ENCODE data around the gene UTP4.
"Not testable (repeated sequence)": the region's sequence is repeated elsewhere in the genome, so short reads cannot be mapped to it uniquely, and the experiment has no call there.

The UTP4 gene

GRCh38 chr16:69116256-69116875 lies 16.1 kb upstream of the UTP4 start:
- Histone ChIP-seq H3K27ac (ENCODE audit: low read depth, low read length) (no peak overlapping the region), H3K9me3 (ENCODE audit: control insufficient read depth in 5 of 5, low read length in 5 of 5) (no peaks in the 10 kb centered on the region), H3K4me3 (ENCODE audit: low read depth in 1 of 5, low read length in 5 of 5) (no peak overlapping the region), H3K27me3 (ENCODE audit: control insufficient read depth in 5 of 5, insufficient read depth in 4 of 5, low read length in 5 of 5) (no peaks in the 10 kb centered on the region), H3K9ac (ENCODE audit: low read length in 5 of 5) (no peak overlapping the region), H3K4me1 (ENCODE audit: control insufficient read depth in 5 of 5, insufficient read depth in 5 of 5, low read length in 5 of 5) (peaks cover 5 to 54% (median 28%) of the 10 kb centered on the region in 5 donors), H3K36me3 (ENCODE audit: control insufficient read depth in 5 of 5, insufficient read depth in 5 of 5, low read length in 5 of 5) (peaks cover 7 to 76% (median 62%) of the 10 kb centered on the region in 5 donors)

GRCh38 chr16:69116906-69117305 lies 15.5 kb upstream of the UTP4 start:
- Histone ChIP-seq H3K36me3 (ENCODE audit: control insufficient read depth in 5 of 5, insufficient read depth in 5 of 5, low read length in 5 of 5) (peaks cover 7 to 71% (median 62%) of the 10 kb centered on the region in 5 donors), H3K4me3 (ENCODE audit: low read depth in 1 of 5, low read length in 5 of 5) (no peak overlapping the region), H3K27ac (ENCODE audit: low read depth, low read length) (no peak overlapping the region), H3K9ac (ENCODE audit: low read length in 5 of 5) (no peak overlapping the region), H3K27me3 (ENCODE audit: control insufficient read depth in 5 of 5, insufficient read depth in 4 of 5, low read length in 5 of 5) (no peaks in the 10 kb centered on the region), H3K4me1 (ENCODE audit: control insufficient read depth in 5 of 5, insufficient read depth in 5 of 5, low read length in 5 of 5) (peaks cover 5 to 51% (median 28%) of the 10 kb centered on the region in 5 donors), H3K9me3 (ENCODE audit: control insufficient read depth in 5 of 5, low read length in 5 of 5) (no peaks in the 10 kb centered on the region)

GRCh38 chr16:69118468-69118867 lies 14.0 kb upstream of the UTP4 start:
- no peaks in the 10 kb centered on the region for H3K9me3 ChIP-seq (ENCODE audit: control insufficient read depth in 5 of 5, low read length in 5 of 5)
- no peak overlapping the region for H3K4me3 ChIP-seq (ENCODE audit: low read depth in 1 of 5, low read length in 5 of 5)
- peaks cover 7 to 67% (median 58%) of the 10 kb centered on the region in 5 donors for H3K36me3 ChIP-seq (ENCODE audit: control insufficient read depth in 5 of 5, insufficient read depth in 5 of 5, low read length in 5 of 5)
- peaks cover 5 to 39% (median 26%) of the 10 kb centered on the region in 5 donors for H3K4me1 ChIP-seq (ENCODE audit: control insufficient read depth in 5 of 5, insufficient read depth in 5 of 5, low read length in 5 of 5)
- no peak overlapping the region for H3K9ac ChIP-seq (ENCODE audit: low read length in 5 of 5)
- H3K27me3 ChIP-seq (ENCODE audit: control insufficient read depth in 5 of 5, insufficient read depth in 4 of 5, low read length in 5 of 5), result no peaks in the 10 kb centered on the region
- H3K27ac ChIP-seq (ENCODE audit: low read depth, low read length), result no peak overlapping the region

- Histone ChIP-seq H3K27me3 (ENCODE audit: control insufficient read depth in 5 of 5, insufficient read depth in 4 of 5, low read length in 5 of 5) (no peaks in the 10 kb centered on the region), H3K9me3 (ENCODE audit: control insufficient read depth in 5 of 5, low read length in 5 of 5) (no peaks in the 10 kb centered on the region), H3K4me1 (ENCODE audit: control insufficient read depth in 5 of 5, insufficient read depth in 5 of 5, low read length in 5 of 5) (peaks cover 5 to 39% (median 26%) of the 10 kb centered on the region in 5 donors), H3K9ac (ENCODE audit: low read length in 5 of 5) (no peak overlapping the region), H3K27ac (ENCODE audit: low read depth, low read length) (no peak overlapping the region), H3K4me3 (ENCODE audit: low read depth in 1 of 5, low read length in 5 of 5) (no peak overlapping the region), H3K36me3 (ENCODE audit: control insufficient read depth in 5 of 5, insufficient read depth in 5 of 5, low read length in 5 of 5) (peaks cover 7 to 63% (median 53%) of the 10 kb centered on the region in 5 donors)
These were observed 13.5 kb upstream of the UTP4 start for GRCh38 chr16:69118994-69119393.

- Histone ChIP-seq H3K27me3 (ENCODE audit: control insufficient read depth in 5 of 5, insufficient read depth in 4 of 5, low read length in 5 of 5) (no peaks in the 10 kb centered on the region), H3K27ac (ENCODE audit: low read depth, low read length) (no peak overlapping the region), H3K9me3 (ENCODE audit: control insufficient read depth in 5 of 5, low read length in 5 of 5) (no peaks in the 10 kb centered on the region), H3K4me1 (ENCODE audit: control insufficient read depth in 5 of 5, insufficient read depth in 5 of 5, low read length in 5 of 5) (peaks cover 5 to 39% (median 26%) of the 10 kb centered on the region in 5 donors), H3K36me3 (ENCODE audit: control insufficient read depth in 5 of 5, insufficient read depth in 5 of 5, low read length in 5 of 5) (peaks cover 7 to 58% (median 48%) of the 10 kb centered on the region in 5 donors), H3K4me3 (ENCODE audit: low read depth in 1 of 5, low read length in 5 of 5) (no peak overlapping the region), H3K9ac (ENCODE audit: low read length in 5 of 5) (no peak overlapping the region)
These were observed 12.9 kb upstream of the UTP4 start for GRCh38 chr16:69119536-69119935.

- H3K27ac ChIP-seq (ENCODE audit: low read depth, low read length), result no peak overlapping the region
- no peak overlapping the region for H3K4me3 ChIP-seq (ENCODE audit: low read depth in 1 of 5, low read length in 5 of 5)
- H3K9ac ChIP-seq (ENCODE audit: low read length in 5 of 5), result no peak overlapping the region
- peaks cover 5 to 39% (median 26%) of the 10 kb centered on the region in 5 donors for H3K4me1 ChIP-seq (ENCODE audit: control insufficient read depth in 5 of 5, insufficient read depth in 5 of 5, low read length in 5 of 5)
- H3K9me3 ChIP-seq (ENCODE audit: control insufficient read depth in 5 of 5, low read length in 5 of 5), result no peaks in the 10 kb centered on the region
- H3K27me3 ChIP-seq (ENCODE audit: control insufficient read depth in 5 of 5, insufficient read depth in 4 of 5, low read length in 5 of 5), result no peaks in the 10 kb centered on the region
- peaks cover 7 to 53% (median 41%) of the 10 kb centered on the region in 5 donors for H3K36me3 ChIP-seq (ENCODE audit: control insufficient read depth in 5 of 5, insufficient read depth in 5 of 5, low read length in 5 of 5)
These were observed 12.3 kb upstream of the UTP4 start for GRCh38 chr16:69120096-69120664.

- Histone ChIP-seq H3K36me3 (ENCODE audit: control insufficient read depth in 5 of 5, insufficient read depth in 5 of 5, low read length in 5 of 5) (peaks cover 3 to 30% (median 22%) of the 10 kb centered on the region in 5 donors), H3K27me3 (ENCODE audit: control insufficient read depth in 5 of 5, insufficient read depth in 4 of 5, low read length in 5 of 5) (no peaks in the 10 kb centered on the region), H3K4me3 (ENCODE audit: low read depth in 1 of 5, low read length in 5 of 5) (no peak overlapping the region), H3K27ac (ENCODE audit: low read depth, low read length) (no peak overlapping the region), H3K9me3 (ENCODE audit: control insufficient read depth in 5 of 5, low read length in 5 of 5) (no peaks in the 10 kb centered on the region), H3K4me1 (ENCODE audit: control insufficient read depth in 5 of 5, insufficient read depth in 5 of 5, low read length in 5 of 5) (peaks cover 0 to 14% (median 10%) of the 10 kb centered on the region in 5 donors), H3K9ac (ENCODE audit: low read length in 5 of 5) (no peak overlapping the region)
These were observed 8.5 kb upstream of the UTP4 start for GRCh38 chr16:69123910-69124309.

GRCh38 chr16:69124406-69124805 lies 8.0 kb upstream of the UTP4 start:
- not testable (repeated sequence) for H3K9ac ChIP-seq (ENCODE audit: low read length in 5 of 5); H3K9me3 ChIP-seq (ENCODE audit: control insufficient read depth in 5 of 5, low read length in 5 of 5); H3K27me3 ChIP-seq (ENCODE audit: control insufficient read depth in 5 of 5, insufficient read depth in 4 of 5, low read length in 5 of 5); H3K27ac ChIP-seq (ENCODE audit: low read depth, low read length); H3K4me3 ChIP-seq (ENCODE audit: low read depth in 1 of 5, low read length in 5 of 5)
- Histone ChIP-seq H3K4me1 (ENCODE audit: control insufficient read depth in 5 of 5, insufficient read depth in 5 of 5, low read length in 5 of 5) (peaks cover 0 to 10% (median 5%) of the 10 kb centered on the region in 5 donors), H3K36me3 (ENCODE audit: control insufficient read depth in 5 of 5, insufficient read depth in 5 of 5, low read length in 5 of 5) (peaks cover 3 to 25% (median 18%) of the 10 kb centered on the region in 5 donors)

- H3K9ac ChIP-seq (ENCODE audit: low read length in 5 of 5); H3K27ac ChIP-seq (ENCODE audit: low read depth, low read length); H3K4me3 ChIP-seq (ENCODE audit: low read depth in 1 of 5, low read length in 5 of 5); H3K9me3 ChIP-seq (ENCODE audit: control insufficient read depth in 5 of 5, low read length in 5 of 5); H3K27me3 ChIP-seq (ENCODE audit: control insufficient read depth in 5 of 5, insufficient read depth in 4 of 5, low read length in 5 of 5): not testable (repeated sequence)
- Histone ChIP-seq H3K36me3 (ENCODE audit: control insufficient read depth in 5 of 5, insufficient read depth in 5 of 5, low read length in 5 of 5) (peaks cover 3 to 19% (median 13%) of the 10 kb centered on the region in 5 donors), H3K4me1 (ENCODE audit: control insufficient read depth in 5 of 5, insufficient read depth in 5 of 5, low read length in 5 of 5) (peaks cover 0 to 14% (median 5%) of the 10 kb centered on the region in 5 donors)
These were observed 7.5 kb upstream of the UTP4 start for GRCh38 chr16:69124961-69125360.

GRCh38 chr16:69126221-69126620 lies 6.2 kb upstream of the UTP4 start:
- H3K36me3 ChIP-seq (ENCODE audit: control insufficient read depth in 5 of 5, insufficient read depth in 5 of 5, low read length in 5 of 5), result peaks cover 0 to 7% (median under 1%) of the 10 kb centered on the region in 5 donors
- no peak overlapping the region for H3K4me3 ChIP-seq (ENCODE audit: low read depth in 1 of 5, low read length in 5 of 5)
- no peaks in the 10 kb centered on the region for H3K9me3 ChIP-seq (ENCODE audit: control insufficient read depth in 5 of 5, low read length in 5 of 5)
- H3K27me3 ChIP-seq (ENCODE audit: control insufficient read depth in 5 of 5, insufficient read depth in 4 of 5, low read length in 5 of 5), result no peaks in the 10 kb centered on the region
- no peak overlapping the region for H3K27ac ChIP-seq (ENCODE audit: low read depth, low read length)
- peaks cover 0 to 22% (median 14%) of the 10 kb centered on the region in 5 donors for H3K4me1 ChIP-seq (ENCODE audit: control insufficient read depth in 5 of 5, insufficient read depth in 5 of 5, low read length in 5 of 5)
- H3K9ac ChIP-seq (ENCODE audit: low read length in 5 of 5), result peak overlapping the region in 1 of 5 donors; percentile 44
